Esophagus squamous epithelium (tissue), 4 donors: ENCODE data around the gene C12orf76.

Experiments
- CTCF ChIP-seq, 6 experiments: fragments of 450-650 bp in 4 of 6; fragments of 200-600 bp in 2 of 6; sonication (generic) in 2 of 6; IDR thresholded peaks; one replicate each; pipeline ENCODE4 v1.5.1; 2016 to 2019; ENCODE audit warnings: antibody characterized with exemption in 6 of 6, mild to moderate bottlenecking in 4 of 6, moderate library complexity in 4 of 6
- POLR2A ChIP-seq, 4 donors: fragments of 450-650 bp; IDR thresholded peaks; one replicate each; pipeline ENCODE4 v1.6.1; 2017; ENCODE audit warnings: antibody characterized with exemption in 4 of 4, mild to moderate bottlenecking in 4 of 4, moderate library complexity in 3 of 4

- no peak for TF ChIP-seq CTCF (IDR thresholded peaks at IDR 0.05)
- TF ChIP-seq POLR2A (IDR thresholded peaks at IDR 0.05): no peak
These were observed 25.8 kb upstream of the C12orf76 start for GRCh38 chr12:110074089-110074488.
